M059J (cell line): Measurements from ENCODE around the gene KLK14. TPM values are rescaled to one million over a fixed set of nuclear protein-coding genes. Genes with fewer than 3 reads are reported as not detected.

ENCODE experiments used
- DNase-seq: peaks from one replicate; pipeline ENCODE4 v3.0.0-alpha.2; 2012; ENCODE audit warnings: low read depth
- total RNA-seq: library from RNA; depleted of rRNA; stranded (reverse); fragments of >200 nt; shearing (Covaris generic); gene quantifications from 2 replicates; pipeline ENCODE4 v1.2.3, GENCODE V29; 2014

Gene KLK14
- total RNA-seq, 1 experiment from 2014 or later, result not detected

- DNase-seq, result peak; percentile 99
Observed at GRCh38 chr19:51108066-51108804, 25.5 kb upstream of the KLK14 start, which contains the start of gene CTU1. Gene CTU1 (minus strand): TSS chr19:51108409. CDS start chr19:51104569, 3,840 bp downstream.

GRCh38 chr19:51107406-51108065 is 24.8 kb upstream of the KLK14 start:
- DNase-seq, result peak; percentile 28

DNA sequence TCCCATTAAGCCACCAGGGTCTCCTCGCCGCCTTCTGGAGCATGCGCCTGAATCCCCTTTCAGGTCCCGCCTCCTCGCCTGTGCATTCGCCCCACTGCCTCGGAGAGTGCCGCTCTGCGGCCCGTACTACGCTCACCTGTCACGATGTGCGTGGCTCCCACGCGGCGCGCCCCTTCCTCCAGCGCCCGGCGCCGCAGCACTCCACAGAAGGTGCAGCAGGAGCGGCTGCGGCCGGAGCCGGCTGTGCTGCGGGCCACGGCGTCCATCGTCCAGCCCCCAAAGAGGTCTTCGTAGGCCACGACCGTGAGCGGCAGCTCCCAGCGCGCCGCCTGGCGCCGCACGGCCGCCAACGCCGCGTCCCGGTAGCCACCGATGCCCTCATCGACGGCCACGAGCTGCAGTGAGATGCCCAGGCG is 21.2 kb upstream of the KLK14 start:
- no peak for DNase-seq

- DNase-seq, result no peak
Observed at GRCh38 chr19:51102991-51103390, 20.3 kb upstream of the KLK14 start.

DNA sequence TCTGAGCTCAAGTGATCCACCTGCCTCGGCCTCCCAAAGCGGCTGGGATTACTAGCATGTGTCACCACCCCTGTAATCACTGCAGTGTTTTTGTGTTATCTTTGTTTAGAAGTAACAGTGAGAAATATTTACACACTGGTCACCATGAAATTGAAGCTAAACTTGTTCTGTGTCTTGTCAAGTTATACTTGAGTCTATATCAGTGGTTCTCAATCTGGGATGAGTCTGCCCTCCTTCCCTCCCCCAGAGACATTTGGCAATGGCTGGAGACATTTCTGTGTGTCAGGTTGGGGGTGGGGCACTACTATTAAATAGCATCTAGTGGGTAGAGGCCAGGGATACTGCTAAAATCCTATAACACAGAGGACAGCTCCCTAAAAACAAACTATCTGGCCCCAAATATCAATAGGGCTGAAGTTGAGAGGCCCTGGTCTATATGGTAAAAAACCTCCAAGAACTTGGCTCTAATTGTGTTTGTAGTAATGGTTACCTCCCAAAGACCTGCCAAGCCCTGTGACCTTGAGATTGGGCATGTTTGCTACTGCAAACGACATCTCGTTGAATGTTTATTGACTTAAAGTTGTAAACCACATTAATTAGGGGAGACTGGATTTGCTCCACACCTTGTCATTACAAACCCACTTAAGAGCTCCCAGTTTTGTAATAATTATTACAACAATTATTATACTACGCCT is 18.6 kb upstream of the KLK14 start:
- DNase-seq, result no peak

DNA sequence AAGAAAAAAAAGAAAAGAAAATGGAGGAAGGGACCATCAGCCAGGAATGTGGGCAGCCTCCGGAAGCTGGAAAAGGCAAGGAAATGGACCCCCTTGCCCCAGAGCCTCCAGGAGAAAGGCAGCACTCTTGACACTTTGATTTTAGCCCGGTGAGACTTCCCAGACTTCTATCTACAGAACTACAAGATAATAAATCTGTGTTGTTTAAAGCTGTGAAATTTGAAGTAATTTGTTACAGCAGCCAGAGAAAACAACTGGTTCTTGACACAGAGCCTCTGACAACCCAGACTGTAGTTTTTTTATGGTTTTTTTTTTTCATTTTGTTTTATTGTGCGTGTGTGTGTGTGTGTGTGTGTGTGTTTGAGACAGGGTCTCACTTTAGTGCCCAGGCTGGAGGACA is 17.9 kb upstream of the KLK14 start:
- no peak for DNase-seq

- DNase-seq, result no peak
Observed at GRCh38 chr19:51099047-51099382, 16.3 kb upstream of the KLK14 start.

GRCh38 chr19:51098365-51099046 is 15.8 kb upstream of the KLK14 start:
- DNase-seq, result no peak

GRCh38 chr19:51097796-51098195 is 15.1 kb upstream of the KLK14 start:
- no peak for DNase-seq

DNA sequence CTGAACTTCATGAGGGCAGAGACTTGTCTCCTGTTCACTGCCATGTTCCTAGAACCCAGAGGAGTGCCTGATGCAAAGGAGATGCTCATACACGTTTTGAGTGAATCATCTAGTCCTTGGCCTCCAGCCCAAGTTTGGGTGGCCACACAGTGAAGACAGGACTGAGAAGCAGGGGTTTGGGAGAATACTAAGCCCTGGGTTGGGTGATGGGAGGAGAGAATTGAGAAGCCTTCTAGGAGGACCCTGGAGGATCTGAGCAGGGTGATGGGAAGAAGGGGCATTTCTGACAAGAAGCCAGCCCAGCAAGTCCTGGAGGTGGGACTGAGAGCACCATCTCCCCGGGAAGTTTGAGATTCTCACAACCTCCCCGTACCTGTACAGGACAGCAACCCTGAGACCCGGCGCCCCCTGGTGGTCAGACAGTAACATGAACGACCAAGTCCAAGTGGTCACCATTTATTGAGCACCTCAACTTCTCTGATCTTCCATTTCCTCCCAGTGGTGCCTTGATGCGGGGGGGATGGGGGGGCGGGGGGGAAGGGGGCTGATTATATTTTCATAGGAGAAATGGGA is 14.6 kb upstream of the KLK14 start:
- peak; percentile 67 for DNase-seq

- DNase-seq, result no peak
Observed at GRCh38 chr19:51096473-51097165, 13.9 kb upstream of the KLK14 start.

- no peak for DNase-seq
Observed at GRCh38 chr19:51094696-51095279, 12.1 kb upstream of the KLK14 start.

GRCh38 chr19:51093510-51094345 is 11.0 kb upstream of the KLK14 start:
- DNase-seq, result no peak

GRCh38 chr19:51093101-51093500 is 10.4 kb upstream of the KLK14 start:
- DNase-seq, result no peak

DNA sequence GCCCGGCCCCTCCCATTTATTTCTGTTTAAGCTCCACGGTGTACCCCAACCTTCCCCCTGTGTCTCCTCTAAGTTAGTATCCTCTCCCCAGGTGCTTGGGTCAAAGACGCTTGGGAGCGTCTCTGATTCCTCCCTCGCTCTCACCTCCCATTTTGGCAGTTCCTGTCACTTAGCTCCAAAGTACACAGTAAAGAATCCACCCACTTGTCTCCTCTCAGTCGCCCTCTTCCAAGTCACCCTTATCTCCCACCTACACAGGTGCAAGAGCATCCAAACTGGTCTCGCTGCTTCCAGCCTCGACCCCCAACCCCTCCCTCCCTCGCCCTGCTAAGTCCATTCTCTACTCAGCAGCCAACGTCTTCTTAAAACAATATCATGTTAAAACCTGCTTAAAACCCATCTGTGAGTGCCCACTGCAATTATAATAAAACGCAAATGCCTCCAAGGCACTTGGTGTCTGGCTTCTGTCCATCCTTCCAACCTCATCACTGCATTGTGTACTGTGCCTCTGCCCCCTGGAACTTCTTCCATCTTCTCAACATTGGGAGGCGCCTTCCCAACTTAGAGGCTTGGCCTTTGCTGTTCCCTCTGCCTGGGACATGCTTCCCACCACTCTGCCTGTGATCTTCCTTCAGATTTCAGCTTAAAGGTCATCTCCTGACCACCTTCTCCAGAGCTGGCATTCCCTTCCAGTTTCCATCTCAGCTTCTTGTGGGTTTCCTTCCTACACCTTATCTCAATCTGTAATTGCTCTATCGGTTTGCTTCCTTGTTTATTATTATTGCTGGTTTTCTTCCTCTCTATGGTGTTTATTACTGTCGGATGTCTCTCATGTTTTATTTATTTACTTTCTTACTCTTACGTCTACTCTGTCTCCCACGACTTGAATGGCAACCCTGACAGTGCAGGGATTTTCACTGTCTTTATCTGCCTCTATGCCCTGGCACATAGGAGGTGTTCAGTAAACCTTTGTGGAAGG is 9.5 kb upstream of the KLK14 start:
- DNase-seq, result no peak

DNA sequence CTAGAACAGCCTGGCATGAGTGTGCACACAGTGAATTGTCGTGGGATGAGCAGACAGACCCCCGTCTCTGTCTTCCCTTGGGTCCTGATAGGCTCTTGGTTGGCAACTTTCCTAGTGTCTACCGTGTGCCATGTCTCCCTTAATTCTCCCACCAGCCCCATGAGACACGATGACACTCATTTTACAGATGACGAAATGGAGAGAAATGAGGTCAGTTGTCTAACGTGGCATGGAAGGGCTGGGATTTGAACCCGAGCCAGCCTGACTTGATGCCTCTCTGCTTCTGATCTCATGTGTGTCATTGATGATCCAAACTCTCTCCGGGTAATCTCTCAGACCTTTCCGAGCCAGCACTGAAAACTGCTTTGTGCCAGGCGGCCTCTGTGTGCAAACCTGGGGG is 8.4 kb upstream of the KLK14 start:
- DNase-seq, result no peak

- DNase-seq, result no peak
Observed at GRCh38 chr19:51090471-51090870, 7.8 kb upstream of the KLK14 start.

DNA sequence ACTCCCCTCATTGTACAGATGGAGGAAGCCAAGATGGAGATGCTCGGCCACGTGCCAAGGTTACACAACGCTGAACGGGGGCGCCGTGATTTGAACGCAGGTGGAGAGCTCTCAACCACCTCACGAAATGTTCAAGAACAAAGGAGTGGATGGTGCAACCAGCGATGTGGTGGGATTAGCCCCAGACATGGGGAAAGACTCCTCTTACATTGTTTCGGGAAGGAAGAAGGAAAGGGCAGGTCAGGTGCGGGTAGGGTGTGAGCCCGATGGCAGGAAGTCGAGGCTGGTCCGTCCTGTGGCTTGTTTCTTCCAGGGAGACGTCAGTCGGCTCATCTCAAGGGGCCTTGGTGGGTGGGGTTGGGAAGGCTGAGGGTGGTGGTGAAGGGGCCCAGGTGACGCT is 7.1 kb upstream of the KLK14 start:
- DNase-seq, result no peak
